Thyroid gland (tissue), 4 donors: Measurements from ENCODE around the gene CCR6. TPM values are rescaled to one million over a fixed set of nuclear protein-coding genes. Genes with fewer than 3 reads are reported as not detected.

Source experiments
- DNase-seq, 2 donors: peaks; one replicate each; pipeline ENCODE4 v3.0.0-alpha.2; 2019
- H3K27ac ChIP-seq, 3 donors: fragments of 200-600 bp; sonication (generic); 1 replicate in 2 of 3; 2 replicates in 1 of 3; pipeline ENCODE4 v1.5.1; 2016 to 2019; ENCODE audit warnings: mild to moderate bottlenecking in 1 of 3, moderate library complexity in 1 of 3
- H3K27me3 ChIP-seq: fragments of 200-600 bp; sonication (generic); one replicate; pipeline ENCODE4 v1.5.1; 2019
- H3K36me3 ChIP-seq, 2 donors: fragments of 200-600 bp; sonication (generic); one replicate each; pipeline ENCODE4 v1.5.1; 2016 to 2019
- H3K4me1 ChIP-seq, 2 donors: fragments of 200-600 bp; sonication (generic); one replicate each; pipeline ENCODE4 v1.5.1; 2017 to 2019
- H3K4me3 ChIP-seq, 3 donors: fragments of 200-600 bp; sonication (generic); replicated peaks in 1 of 3; 1 replicate in 2 of 3; 2 replicates in 1 of 3; pipeline ENCODE4 v1.5.1; 2016; ENCODE audit warnings: mild to moderate bottlenecking in 1 of 3
- H3K9me3 ChIP-seq: fragments of 200-600 bp; sonication (generic); one replicate; pipeline ENCODE4 v1.5.1; 2017
- POLR2A ChIP-seq, 2 donors: fragments of 450-650 bp; IDR thresholded peaks; one replicate each; pipeline ENCODE4 v1.6.1; 2017; ENCODE audit warnings: antibody characterized with exemption in 2 of 2, mild to moderate bottlenecking in 2 of 2, moderate library complexity in 1 of 2
- WGBS, 2 donors: methylation state at CpG; one replicate each; pipeline ENCODE4 v1.1.5; 2017; 5-methylcytosine and 5-hydroxymethylcytosine counted together
- intact Hi-C: fragments of 100-400 bp; cut with DNase I; formaldehyde crosslinking; loops from one replicate; pipeline ENCODE4 v1.15.1; 2023
- total RNA-seq, 4 donors: library from RNA; depleted of rRNA; stranded (reverse); fragments of >200 nt; gene quantifications; one replicate each; pipeline ENCODE4 v1.2.3, GENCODE V29; 2016
- TF ChIP-seq, protein P1 (sequence below), 6 experiments: fragments of 200-600 bp in 3 of 6; fragments of 450-650 bp in 3 of 6; sonication (generic) in 3 of 6; IDR thresholded peaks; one replicate each; pipeline ENCODE4 v1.5.1; 2016 to 2019; ENCODE audit warnings: antibody characterized with exemption in 6 of 6, mild to moderate bottlenecking in 2 of 6, inconsistent platforms in 1 of 6, moderate library complexity in 1 of 6

Gene CCR6
- total RNA-seq, 4 donors from 2014 or later, result 0.78 TPM; not detected in 3

DNA sequence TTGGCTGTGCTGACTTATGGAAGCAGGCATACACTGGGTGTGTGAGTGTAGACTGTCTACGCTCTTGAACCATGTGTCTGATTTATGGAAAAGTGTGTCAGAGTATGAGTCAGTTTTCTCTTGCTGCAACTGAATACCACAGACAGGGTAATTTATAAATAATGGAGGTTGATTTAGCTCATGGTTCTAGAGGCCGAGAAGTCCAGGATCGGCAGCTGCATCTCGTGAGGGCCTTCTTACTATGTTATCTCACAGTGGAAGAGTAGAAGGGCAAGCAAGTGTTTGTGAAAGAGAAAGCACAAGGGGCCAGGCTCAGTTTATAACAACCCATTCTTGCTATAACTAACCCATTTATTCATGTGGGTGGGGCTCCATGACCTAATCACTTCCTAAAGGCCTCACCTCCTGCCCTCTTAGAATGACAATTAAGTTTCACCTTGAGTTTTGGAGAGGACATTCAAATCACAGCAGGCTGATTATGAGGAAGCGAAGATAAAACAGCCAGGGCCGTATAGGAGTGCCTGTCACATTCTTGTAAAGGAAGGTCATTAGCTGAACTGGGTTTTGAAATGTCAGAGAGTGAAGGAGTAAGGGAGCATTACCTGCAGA, 28.1 kb downstream of the CCR6 start:
- Histone ChIP-seq H3K4me1 (no peaks in the 10 kb centered on the region), H3K27ac (no peak overlapping the region), H3K27me3 (no peaks in the 10 kb centered on the region), H3K9me3 (no peaks in the 10 kb centered on the region), H3K4me3 (no peak overlapping the region), H3K36me3 (no peaks in the 10 kb centered on the region)
- TF ChIP-seq POLR2A (IDR thresholded peaks at IDR 0.05), result no peak
- TF ChIP-seq, protein P1, sequence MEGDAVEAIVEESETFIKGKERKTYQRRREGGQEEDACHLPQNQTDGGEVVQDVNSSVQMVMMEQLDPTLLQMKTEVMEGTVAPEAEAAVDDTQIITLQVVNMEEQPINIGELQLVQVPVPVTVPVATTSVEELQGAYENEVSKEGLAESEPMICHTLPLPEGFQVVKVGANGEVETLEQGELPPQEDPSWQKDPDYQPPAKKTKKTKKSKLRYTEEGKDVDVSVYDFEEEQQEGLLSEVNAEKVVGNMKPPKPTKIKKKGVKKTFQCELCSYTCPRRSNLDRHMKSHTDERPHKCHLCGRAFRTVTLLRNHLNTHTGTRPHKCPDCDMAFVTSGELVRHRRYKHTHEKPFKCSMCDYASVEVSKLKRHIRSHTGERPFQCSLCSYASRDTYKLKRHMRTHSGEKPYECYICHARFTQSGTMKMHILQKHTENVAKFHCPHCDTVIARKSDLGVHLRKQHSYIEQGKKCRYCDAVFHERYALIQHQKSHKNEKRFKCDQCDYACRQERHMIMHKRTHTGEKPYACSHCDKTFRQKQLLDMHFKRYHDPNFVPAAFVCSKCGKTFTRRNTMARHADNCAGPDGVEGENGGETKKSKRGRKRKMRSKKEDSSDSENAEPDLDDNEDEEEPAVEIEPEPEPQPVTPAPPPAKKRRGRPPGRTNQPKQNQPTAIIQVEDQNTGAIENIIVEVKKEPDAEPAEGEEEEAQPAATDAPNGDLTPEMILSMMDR (IDR thresholded peaks at IDR 0.05), result no peak
- WGBS, 2 donors, result 92 to 96% methylated on average over 6 of the region's 6 CpGs
- intact Hi-C loops, result no loop called here
- DNase-seq, result no peak

DNA sequence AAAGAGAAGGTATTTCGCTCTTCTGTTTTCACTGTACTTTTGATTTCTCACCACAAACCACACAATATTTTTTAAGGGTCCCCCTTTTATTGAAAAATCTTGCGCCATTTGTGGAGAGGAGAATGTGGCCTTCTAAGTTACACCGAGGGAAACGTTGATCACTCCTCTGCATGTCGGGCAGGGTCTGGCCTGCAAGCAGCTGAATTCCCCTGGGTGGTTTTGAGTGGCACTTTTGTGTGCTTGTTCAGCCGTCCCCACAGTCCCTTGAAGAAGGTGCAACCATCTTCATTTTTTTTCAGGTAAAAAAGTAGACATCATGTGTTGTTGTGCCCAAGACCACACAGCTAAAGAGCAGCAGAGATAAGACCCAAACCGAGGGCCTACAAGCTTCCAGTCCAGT, 28.8 kb downstream of the CCR6 start:
- Histone ChIP-seq H3K4me1 (no peaks in the 10 kb centered on the region), H3K36me3 (no peaks in the 10 kb centered on the region), H3K4me3 (no peak overlapping the region), H3K27ac (no peak overlapping the region), H3K9me3 (no peaks in the 10 kb centered on the region), H3K27me3 (no peaks in the 10 kb centered on the region)
- TF ChIP-seq, protein P1 (IDR thresholded peaks at IDR 0.05), result no peak
- TF ChIP-seq POLR2A (IDR thresholded peaks at IDR 0.05), result no peak
- DNase-seq, result no peak
- intact Hi-C loops, result no loop called here
- WGBS, 2 donors, result 60 to 63% methylated on average over 7 of the region's 7 CpGs

DNA sequence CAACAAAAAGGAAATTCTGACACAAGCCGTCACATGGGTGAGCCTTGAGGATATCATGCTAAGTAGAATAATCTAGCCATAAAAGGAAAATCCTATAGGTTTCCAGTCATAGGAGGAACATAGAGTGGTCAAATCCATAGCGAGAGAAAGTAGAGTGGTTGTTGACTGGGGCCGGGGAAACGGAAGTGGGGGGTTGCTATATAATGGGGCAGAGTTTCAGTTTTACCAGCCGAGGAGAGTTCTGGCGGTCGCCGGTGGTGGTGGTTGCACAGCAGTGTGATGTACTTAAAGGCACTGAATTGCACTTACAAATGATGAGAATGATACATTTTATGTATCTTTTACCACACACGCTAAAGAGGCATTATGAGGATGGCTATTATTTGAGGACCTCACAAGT, 30.0 kb downstream of the CCR6 start:
- intact Hi-C loops, result no loop called here
- Histone ChIP-seq H3K9me3 (no peaks in the 10 kb centered on the region), H3K4me1 (no peaks in the 10 kb centered on the region), H3K27ac (no peak overlapping the region), H3K27me3 (no peaks in the 10 kb centered on the region), H3K4me3 (no peak overlapping the region), H3K36me3 (no peaks in the 10 kb centered on the region)
- DNase-seq, result no peak
- WGBS, 2 donors, result 92 to 93% methylated on average over 9 of the region's 9 CpGs
- no peak for TF ChIP-seq POLR2A (IDR thresholded peaks at IDR 0.05)
- TF ChIP-seq, protein P1 (IDR thresholded peaks at IDR 0.05), result no peak

DNA sequence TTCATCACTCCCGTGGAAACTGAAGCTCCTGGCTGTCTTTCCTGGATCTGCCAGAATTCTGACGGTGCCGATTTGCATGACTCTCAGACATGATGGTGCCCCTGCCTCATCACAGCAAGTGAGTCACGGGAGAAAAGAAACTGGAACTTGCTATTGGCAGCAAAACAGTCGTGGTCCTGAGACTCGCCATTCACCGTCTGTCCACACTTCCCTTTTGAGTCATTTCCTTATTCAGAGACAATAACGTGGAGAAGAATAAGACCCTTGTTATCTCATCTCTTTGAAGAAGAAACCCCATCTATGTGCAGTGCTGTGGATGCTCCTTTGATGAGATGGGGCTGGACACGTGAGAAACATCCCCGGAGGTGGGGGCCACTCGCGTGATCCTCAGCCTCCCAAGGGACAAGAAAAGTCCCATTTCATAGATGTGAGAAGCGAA, 30.6 kb downstream of the CCR6 start:
- H3K36me3 ChIP-seq, result no peaks in the 10 kb centered on the region
- H3K4me3 ChIP-seq, result no peak overlapping the region
- no peaks in the 10 kb centered on the region for H3K27me3 ChIP-seq
- 65 to 77% methylated on average over 13 of the region's 13 CpGs for WGBS, 2 donors
- H3K27ac ChIP-seq, result no peak overlapping the region
- H3K4me1 ChIP-seq, result no peaks in the 10 kb centered on the region
- TF ChIP-seq POLR2A (IDR thresholded peaks at IDR 0.05), result no peak
- TF ChIP-seq, protein P1 (IDR thresholded peaks at IDR 0.05), result no peak
- intact Hi-C loops, result no loop called here
- DNase-seq, result no peak
- H3K9me3 ChIP-seq, result no peaks in the 10 kb centered on the region

DNA sequence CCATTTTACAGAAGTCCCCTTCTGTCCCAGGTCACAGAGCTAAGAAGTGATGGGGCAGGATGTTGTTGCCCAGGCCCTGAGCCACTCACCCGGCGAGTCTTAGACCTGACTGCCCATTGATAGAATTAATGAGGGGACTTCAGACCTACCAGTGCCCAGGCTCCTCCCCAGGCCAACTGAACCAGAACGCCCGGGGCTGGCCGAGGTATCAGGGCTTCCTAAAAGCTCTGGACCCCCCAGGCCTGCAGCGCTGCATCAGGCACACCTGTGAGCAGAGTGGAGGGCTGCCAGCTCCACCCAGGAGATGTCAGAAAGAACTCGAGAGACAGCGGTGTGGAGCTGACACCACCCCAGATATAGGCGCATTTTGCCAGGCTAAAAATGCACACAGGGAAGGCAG, 31.4 kb downstream of the CCR6 start:
- Histone ChIP-seq H3K9me3 (no peaks in the 10 kb centered on the region), H3K27ac (no peak overlapping the region), H3K4me3 (no peak overlapping the region), H3K4me1 (no peaks in the 10 kb centered on the region), H3K36me3 (no peaks in the 10 kb centered on the region), H3K27me3 (no peaks in the 10 kb centered on the region)
- intact Hi-C loops, result no loop called here
- DNase-seq, result no peak
- TF ChIP-seq, protein P1 (IDR thresholded peaks at IDR 0.05), result no peak
- TF ChIP-seq POLR2A (IDR thresholded peaks at IDR 0.05), result no peak
- whole genome bisulfite sequencing, 2 donors, result 71 to 79% methylated on average over 8 of the region's 9 CpGs
